Transverse colon (tissue), 3 donors: ENCODE results near the gene FAM149B1.

ENCODE experiments used
- EP300 ChIP-seq: sonication (generic); formaldehyde crosslinking; IDR thresholded peaks from one replicate; pipeline ENCODE4 v1.6.1; 2017; ENCODE audit warnings: antibody characterized with exemption, low read depth
- POLR2A ChIP-seq: fragments of 450-650 bp; IDR thresholded peaks from one replicate; pipeline ENCODE4 v1.6.1; 2016; ENCODE audit warnings: antibody characterized with exemption, mild to moderate bottlenecking, moderate library complexity
- TF ChIP-seq, protein P1 (sequence below), 5 experiments: fragments of 200-600 bp in 3 of 5; fragments of 450-650 bp in 2 of 5; sonication (generic) in 3 of 5; IDR thresholded peaks; 1 replicate in 2 of 5; 2 replicates in 3 of 5; pipeline ENCODE4 v1.5.1; 2016 to 2017; ENCODE audit warnings: antibody characterized with exemption in 5 of 5, inconsistent platforms in 3 of 5, mild to moderate bottlenecking in 2 of 5, moderate library complexity in 1 of 5

DNA sequence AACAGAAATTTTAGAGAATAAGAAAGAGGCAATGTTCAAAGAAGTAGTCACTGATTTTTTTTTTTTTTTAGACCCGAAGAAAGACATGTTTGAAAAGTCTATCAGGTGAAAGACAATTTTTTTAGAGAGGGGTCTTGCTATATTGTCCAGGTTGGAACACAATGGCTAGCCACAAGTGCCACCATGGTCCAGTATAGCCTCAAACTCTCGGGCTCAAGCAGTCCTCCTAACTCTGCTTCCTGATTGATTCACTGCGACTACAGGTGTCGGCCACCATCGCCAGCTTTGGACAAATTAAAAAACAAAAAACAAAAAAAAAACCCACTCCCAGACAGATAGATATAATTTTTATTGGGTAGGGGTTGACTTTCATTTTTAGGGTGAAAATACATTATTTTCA is 22.3 kb downstream of the FAM149B1 start:
- TF ChIP-seq EP300 (no peak), POLR2A (no peak)
- TF ChIP-seq, protein P1, sequence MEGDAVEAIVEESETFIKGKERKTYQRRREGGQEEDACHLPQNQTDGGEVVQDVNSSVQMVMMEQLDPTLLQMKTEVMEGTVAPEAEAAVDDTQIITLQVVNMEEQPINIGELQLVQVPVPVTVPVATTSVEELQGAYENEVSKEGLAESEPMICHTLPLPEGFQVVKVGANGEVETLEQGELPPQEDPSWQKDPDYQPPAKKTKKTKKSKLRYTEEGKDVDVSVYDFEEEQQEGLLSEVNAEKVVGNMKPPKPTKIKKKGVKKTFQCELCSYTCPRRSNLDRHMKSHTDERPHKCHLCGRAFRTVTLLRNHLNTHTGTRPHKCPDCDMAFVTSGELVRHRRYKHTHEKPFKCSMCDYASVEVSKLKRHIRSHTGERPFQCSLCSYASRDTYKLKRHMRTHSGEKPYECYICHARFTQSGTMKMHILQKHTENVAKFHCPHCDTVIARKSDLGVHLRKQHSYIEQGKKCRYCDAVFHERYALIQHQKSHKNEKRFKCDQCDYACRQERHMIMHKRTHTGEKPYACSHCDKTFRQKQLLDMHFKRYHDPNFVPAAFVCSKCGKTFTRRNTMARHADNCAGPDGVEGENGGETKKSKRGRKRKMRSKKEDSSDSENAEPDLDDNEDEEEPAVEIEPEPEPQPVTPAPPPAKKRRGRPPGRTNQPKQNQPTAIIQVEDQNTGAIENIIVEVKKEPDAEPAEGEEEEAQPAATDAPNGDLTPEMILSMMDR (IDR thresholded peaks at IDR 0.05) = no peak
